A549 (cell line): ENCODE results near the gene JAG2. TPM values are rescaled to one million over a fixed set of nuclear protein-coding genes. Genes with fewer than 3 reads are reported as not detected.

Experiments used
- ATAC-seq, 2 experiments: fragments of 200-7000 bp in 1 of 2; fragments of >200 bp in 1 of 2; cut with Nextera tagmentation in 1 of 2; cut with Tn5 transposase in 1 of 2; 3 replicates each; pipeline versions ENCODE4 v1.8.0 to v1.9.1; 2018 to 2020; ENCODE audit warnings: mild to moderate bottlenecking in 1 of 2, moderate library complexity in 1 of 2
- CTCF ChIA-PET: fragments of 300-600 bp; sonication (Branson Sonifier 250); formaldehyde crosslinking; extraction: SDS; loops from one replicate; lab custom pipeline; 2021; ENCODE audit warnings: antibody characterized with exemption, inconsistent platforms; lab: Yijun Ruan, JAX
- POLR2A ChIA-PET: fragments of 350-600 bp; formaldehyde crosslinking; extraction: SDS; loops from one replicate; lab custom pipeline; 2021; ENCODE audit warnings: antibody characterized with exemption, inconsistent platforms; lab: Yijun Ruan, JAX
- DNase-seq, 2 experiments: peaks; one replicate each; pipeline versions ENCODE4 v3.0.0 to v3.0.0-alpha.2; 2011 to 2016; ENCODE audit warnings: low read depth in 1 of 2, low spot score in 1 of 2
- FAIRE-seq: peaks from 2 replicates; lab custom pipeline; 2011; peaks lifted over from hg19 to GRCh38; lab: Jason Lieb, UNC
- H3K27ac ChIP-seq, 2 experiments: fragments of >200 bp; sonication (Bioruptor Twin); formaldehyde crosslinking; 3 replicates each; pipeline ENCODE4 v1.5.1; 2016 to 2017
- H3K4me1 ChIP-seq: fragments of >200 bp; sonication (Bioruptor Twin); formaldehyde crosslinking; 3 replicates; pipeline ENCODE4 v1.6.1; 2016
- H3K4me2 ChIP-seq: fragments of >200 bp; sonication (Bioruptor Twin); formaldehyde crosslinking; 3 replicates; pipeline ENCODE4 v1.6.1; 2016
- H3K4me3 ChIP-seq: fragments of >200 bp; sonication (Bioruptor Twin); formaldehyde crosslinking; 3 replicates; pipeline ENCODE4 v1.5.1; 2016
- H3K9me3 ChIP-seq: fragments of >200 bp; sonication (Bioruptor Twin); formaldehyde crosslinking; 3 replicates; pipeline ENCODE4 v1.6.1; 2016
- CHD2 ChIP-seq: fragments of 150-350 bp; IDR thresholded peaks from 2 replicates; pipeline ENCODE4 v1.6.1; 2014; ENCODE audit warnings: low read length; ENCODE audit not compliant: partially characterized antibody
- EHMT2 ChIP-seq: fragments of 200-600 bp; sonication (generic); IDR thresholded peaks from 2 replicates; pipeline ENCODE4 v1.6.1; 2016; ENCODE audit warnings: antibody characterized with exemption, low read depth, mild to moderate bottlenecking, moderate library complexity
- HMGXB4 ChIP-seq: fragments of 250-450 bp; sonication (Bioruptor Pico); IDR thresholded peaks from 2 replicates; pipeline ENCODE4 v1.5.0; 2021; ENCODE audit warnings: mild to moderate bottlenecking, moderate library complexity, borderline replicate concordance
- JUN ChIP-seq, 2 experiments: fragments of >200 bp; sonication (Bioruptor Twin); formaldehyde crosslinking; IDR thresholded peaks; 2 replicates in 1 of 2; 3 replicates in 1 of 2; pipeline ENCODE4 v1.6.1; 2016 to 2017
- MAFK ChIP-seq: fragments of 450-650 bp; IDR thresholded peaks from 2 replicates; pipeline ENCODE4 v1.6.1; 2014; ENCODE audit not compliant: partially characterized antibody
- NPAS2 ChIP-seq: fragments of 250-450 bp; sonication (Bioruptor Pico); IDR thresholded peaks from 2 replicates; pipeline ENCODE4 v1.8.0; 2022; ENCODE audit warnings: mild to moderate bottlenecking, moderate library complexity, borderline replicate concordance
- NR3C1 ChIP-seq: fragments of >200 bp; sonication (Bioruptor Twin); formaldehyde crosslinking; IDR thresholded peaks from 3 replicates; pipeline ENCODE4 v1.6.1; 2017
- PBX3 ChIP-seq: IDR thresholded peaks from 2 replicates; pipeline ENCODE4 v1.6.1; 2012
- RNF2 ChIP-seq: fragments of 200-600 bp; sonication (generic); IDR thresholded peaks from 2 replicates; pipeline ENCODE4 v1.6.1; 2016; ENCODE audit warnings: low read depth, mild to moderate bottlenecking, antibody characterized with exemption, moderate library complexity, borderline replicate concordance
- ZFP36 ChIP-seq: fragments of 450-650 bp; IDR thresholded peaks from 2 replicates; pipeline ENCODE4 v1.6.1; 2014; ENCODE audit warnings: borderline replicate concordance; ENCODE audit not compliant: partially characterized antibody
- WGBS: methylation state at CpG from one replicate; pipeline ENCODE4 v1.1.6; 2017; ENCODE audit errors: missing lambda C conversion rate; 5-methylcytosine and 5-hydroxymethylcytosine counted together
- polyA plus RNA-seq, 4 experiments: library from polyadenylated mRNA; depleted of rRNA in 3 of 4; stranded (reverse); fragments of >200 nt; fragmentation: RNase III in 1 of 4; extraction: RNeasy Plus Mini Kit Qiagen cat#74134 plus additional on column Dnase treatment in 1 of 4; gene quantifications; 2 replicates in 3 of 4; 3 replicates in 1 of 4; pipeline ENCODE4 v1.2.3, GENCODE V29; 2011 to 2017
- TF ChIP-seq, protein P1 (sequence below): fragments of 200-600 bp; sonication (generic); IDR thresholded peaks from 2 replicates; pipeline ENCODE4 v1.6.1; 2016; ENCODE audit warnings: antibody characterized with exemption, mild to moderate bottlenecking, moderate library complexity
- TF ChIP-seq, protein P2 (sequence below): fragments of >200 bp; sonication (Bioruptor Twin); formaldehyde crosslinking; IDR thresholded peaks from 3 replicates; pipeline ENCODE4 v1.5.1; 2016

The JAG2 gene
- polyA plus RNA-seq, 2 of the 4 experiments (the other 2 are of a cell fraction), result 5.9 to 20.4 TPM

- Histone ChIP-seq H3K4me2 (no peak overlapping the region), H3K9me3 (no peaks in the 10 kb centered on the region), H3K4me1 (peaks cover 19% of the 10 kb centered on the region; the same call in 2 of the 3 replicates), H3K4me3 (no peak overlapping the region), H3K27ac (no peak overlapping the region)
- DNase-seq, result no peak
- POLR2A ChIA-PET, result interaction anchor here (1.0 kb wide), 1 partner anchor 9 kb away, joined by 3 read pairs; no protein-coding TSS in a partner anchor
- FAIRE-seq, result no peak
- TF ChIP-seq PBX3 (no peak), MAFK (no peak)
- TF ChIP-seq, protein P1, sequence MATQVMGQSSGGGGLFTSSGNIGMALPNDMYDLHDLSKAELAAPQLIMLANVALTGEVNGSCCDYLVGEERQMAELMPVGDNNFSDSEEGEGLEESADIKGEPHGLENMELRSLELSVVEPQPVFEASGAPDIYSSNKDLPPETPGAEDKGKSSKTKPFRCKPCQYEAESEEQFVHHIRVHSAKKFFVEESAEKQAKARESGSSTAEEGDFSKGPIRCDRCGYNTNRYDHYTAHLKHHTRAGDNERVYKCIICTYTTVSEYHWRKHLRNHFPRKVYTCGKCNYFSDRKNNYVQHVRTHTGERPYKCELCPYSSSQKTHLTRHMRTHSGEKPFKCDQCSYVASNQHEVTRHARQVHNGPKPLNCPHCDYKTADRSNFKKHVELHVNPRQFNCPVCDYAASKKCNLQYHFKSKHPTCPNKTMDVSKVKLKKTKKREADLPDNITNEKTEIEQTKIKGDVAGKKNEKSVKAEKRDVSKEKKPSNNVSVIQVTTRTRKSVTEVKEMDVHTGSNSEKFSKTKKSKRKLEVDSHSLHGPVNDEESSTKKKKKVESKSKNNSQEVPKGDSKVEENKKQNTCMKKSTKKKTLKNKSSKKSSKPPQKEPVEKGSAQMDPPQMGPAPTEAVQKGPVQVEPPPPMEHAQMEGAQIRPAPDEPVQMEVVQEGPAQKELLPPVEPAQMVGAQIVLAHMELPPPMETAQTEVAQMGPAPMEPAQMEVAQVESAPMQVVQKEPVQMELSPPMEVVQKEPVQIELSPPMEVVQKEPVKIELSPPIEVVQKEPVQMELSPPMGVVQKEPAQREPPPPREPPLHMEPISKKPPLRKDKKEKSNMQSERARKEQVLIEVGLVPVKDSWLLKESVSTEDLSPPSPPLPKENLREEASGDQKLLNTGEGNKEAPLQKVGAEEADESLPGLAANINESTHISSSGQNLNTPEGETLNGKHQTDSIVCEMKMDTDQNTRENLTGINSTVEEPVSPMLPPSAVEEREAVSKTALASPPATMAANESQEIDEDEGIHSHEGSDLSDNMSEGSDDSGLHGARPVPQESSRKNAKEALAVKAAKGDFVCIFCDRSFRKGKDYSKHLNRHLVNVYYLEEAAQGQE, result no peak
- TF ChIP-seq, protein P2, sequence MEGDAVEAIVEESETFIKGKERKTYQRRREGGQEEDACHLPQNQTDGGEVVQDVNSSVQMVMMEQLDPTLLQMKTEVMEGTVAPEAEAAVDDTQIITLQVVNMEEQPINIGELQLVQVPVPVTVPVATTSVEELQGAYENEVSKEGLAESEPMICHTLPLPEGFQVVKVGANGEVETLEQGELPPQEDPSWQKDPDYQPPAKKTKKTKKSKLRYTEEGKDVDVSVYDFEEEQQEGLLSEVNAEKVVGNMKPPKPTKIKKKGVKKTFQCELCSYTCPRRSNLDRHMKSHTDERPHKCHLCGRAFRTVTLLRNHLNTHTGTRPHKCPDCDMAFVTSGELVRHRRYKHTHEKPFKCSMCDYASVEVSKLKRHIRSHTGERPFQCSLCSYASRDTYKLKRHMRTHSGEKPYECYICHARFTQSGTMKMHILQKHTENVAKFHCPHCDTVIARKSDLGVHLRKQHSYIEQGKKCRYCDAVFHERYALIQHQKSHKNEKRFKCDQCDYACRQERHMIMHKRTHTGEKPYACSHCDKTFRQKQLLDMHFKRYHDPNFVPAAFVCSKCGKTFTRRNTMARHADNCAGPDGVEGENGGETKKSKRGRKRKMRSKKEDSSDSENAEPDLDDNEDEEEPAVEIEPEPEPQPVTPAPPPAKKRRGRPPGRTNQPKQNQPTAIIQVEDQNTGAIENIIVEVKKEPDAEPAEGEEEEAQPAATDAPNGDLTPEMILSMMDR, result no peak
- WGBS, result 95% methylated on average over 10 of the region's 11 CpGs
- CTCF ChIA-PET, result interaction anchor here (1.0 to 7.7 kb wide), 3 partner anchors 9 to 88 kb away, joined by 3 to 45 read pairs (median 34); partner anchors contain the start of gene JAG2
- ATAC-seq, result no peak
Measured at GRCh38 chr14:105178868-105179140, 10.2 kb upstream of the JAG2 start.

DNA sequence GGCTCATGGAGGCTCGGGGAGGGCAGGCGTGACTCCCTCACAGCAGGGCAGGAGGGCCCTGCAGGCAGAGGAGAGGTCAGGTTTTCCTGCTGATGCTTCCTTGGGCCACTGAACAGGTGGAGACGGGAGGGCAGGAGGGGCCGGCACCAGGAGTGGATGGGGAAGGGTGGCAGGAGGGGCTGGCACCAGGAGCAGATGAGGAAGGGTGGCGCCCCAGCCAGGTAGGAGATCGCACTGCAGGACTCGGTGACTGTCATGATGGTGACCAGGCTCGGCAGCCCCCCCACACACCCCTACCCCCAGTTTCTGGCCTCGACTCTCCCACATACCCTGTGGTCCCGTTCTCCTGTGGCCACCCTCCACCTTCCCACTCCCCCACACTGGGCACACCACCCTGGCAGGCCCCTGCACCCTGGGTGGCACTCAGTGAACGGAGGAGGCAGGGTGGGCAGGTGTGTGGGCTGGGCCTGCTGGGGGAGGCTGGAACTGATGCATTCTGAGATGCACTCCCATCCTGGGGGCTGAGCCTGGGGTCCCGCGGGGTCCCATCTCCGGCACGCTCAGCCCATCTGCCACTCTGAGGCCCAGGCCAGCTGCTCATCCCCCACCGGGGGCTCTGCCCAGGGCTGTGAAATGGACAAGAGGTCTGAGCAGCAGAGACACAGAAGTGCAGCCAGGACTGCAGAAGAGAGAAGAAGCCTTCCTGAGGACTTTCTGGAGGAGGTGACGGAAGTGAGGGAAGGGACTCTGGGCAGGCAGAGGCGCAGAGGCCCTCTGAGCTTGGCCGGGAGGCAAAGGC is 9.7 kb upstream of the JAG2 start:
- POLR2A ChIA-PET, result interaction anchor here (1.0 kb wide), 1 partner anchor 9 kb away, joined by 3 read pairs; no protein-coding TSS in a partner anchor
- peaks cover 19% of the 10 kb centered on the region; the same call in 2 of the 3 replicates for H3K4me1 ChIP-seq
- DNase-seq (no peak), ATAC-seq (no peak; a peak in 1 of 6 replicates), FAIRE-seq (no peak)
- no peak overlapping the region for H3K4me3 ChIP-seq
- 86% methylated on average over 15 of the region's 19 CpGs for WGBS
- CTCF ChIA-PET, result interaction anchor here (1.0 to 7.7 kb wide), 3 partner anchors 8 to 87 kb away, joined by 3 to 45 read pairs (median 34); partner anchors contain the start of gene JAG2
- no peak overlapping the region for H3K27ac ChIP-seq
- H3K4me2 ChIP-seq, result no peak overlapping the region
- no peaks in the 10 kb centered on the region for H3K9me3 ChIP-seq
- TF ChIP-seq EHMT2, result no peak
- TF ChIP-seq RNF2, result no peak
- TF ChIP-seq NR3C1, result no peak
- peak; percentile 72 for TF ChIP-seq ZFP36
- TF ChIP-seq CHD2, result no peak
- no peak for TF ChIP-seq JUN (IDR thresholded peaks at IDR 0.05)
- no peak for TF ChIP-seq NPAS2 (CRISPR knock-in tag)
- TF ChIP-seq HMGXB4 (CRISPR knock-in tag), result no peak
